ENCODE data around the gene SPOCK1. TPM values are rescaled to one million over a fixed set of nuclear protein-coding genes. Genes with fewer than 3 reads are reported as not detected.

The SPOCK1 gene
- polyA plus RNA-seq, 4 donors: 6.4 to 11.5 (median 10.0) TPM

DNA sequence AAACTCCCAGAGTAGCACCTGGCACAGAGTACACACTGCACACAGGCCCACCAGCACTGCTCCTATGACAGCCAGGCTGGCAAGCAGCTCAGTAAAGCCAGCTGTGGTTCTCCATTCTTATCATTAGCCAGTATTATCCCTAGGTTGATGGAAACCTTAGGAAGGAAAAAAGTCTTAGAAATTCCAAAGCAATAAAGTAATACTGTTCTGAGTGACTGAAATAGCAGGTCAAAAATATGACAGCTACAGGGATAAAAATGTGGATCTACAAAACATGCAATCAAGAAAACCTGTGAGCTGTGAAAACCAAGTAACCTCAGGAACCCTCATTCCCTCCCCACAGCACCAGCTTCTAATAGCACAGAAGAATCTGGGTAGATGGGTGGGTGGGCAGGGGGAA is 403.5 kb downstream of the SPOCK1 start:
- DNase-seq (ENCODE audit: low read depth in 4 of 4, low spot score in 2 of 4): no peak

DNA sequence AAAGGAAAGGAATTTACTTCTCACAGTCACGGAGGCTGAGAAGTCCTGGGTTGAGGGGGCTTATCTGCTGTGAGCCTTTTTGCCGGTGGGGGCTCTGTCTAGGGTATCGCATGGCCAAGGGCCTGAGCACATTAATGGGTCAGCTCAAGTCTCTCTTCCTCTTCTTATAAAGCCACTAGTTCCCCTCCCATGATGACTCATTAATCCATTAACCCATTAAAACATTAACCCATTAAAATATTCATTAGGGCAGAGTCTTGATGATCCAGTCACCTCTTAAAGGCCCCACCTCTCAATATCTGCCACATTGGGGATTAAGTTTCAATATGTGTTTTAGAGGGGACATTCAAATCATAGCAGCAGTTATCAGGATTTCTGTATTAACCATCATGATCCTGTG is 406.3 kb downstream of the SPOCK1 start:
- no peak for DNase-seq (ENCODE audit: low read depth in 4 of 4, low spot score in 2 of 4)

DNA sequence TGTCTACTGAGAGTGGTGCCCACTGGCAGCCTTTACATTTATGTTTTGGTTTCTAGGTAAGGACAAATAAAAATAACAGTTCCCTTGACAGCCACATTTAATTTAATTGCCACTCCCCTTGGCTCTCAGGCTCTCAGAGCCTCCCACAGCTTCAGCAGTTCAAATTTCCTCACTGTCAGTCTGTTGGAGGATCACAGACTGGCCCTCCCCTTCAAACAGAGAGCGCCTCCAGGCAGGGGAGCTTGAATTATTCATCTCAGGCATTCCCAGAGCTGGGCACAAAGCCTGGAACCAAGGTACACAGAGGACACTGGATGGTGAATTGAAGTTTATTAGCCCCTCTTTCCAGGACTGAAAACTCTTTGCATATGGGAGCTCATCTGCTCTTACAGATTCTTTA is 407.7 kb downstream of the SPOCK1 start:
- peak in 2 of 4 donors; percentile 36 to 59 for DNase-seq (ENCODE audit: low read depth in 4 of 4, low spot score in 2 of 4)

DNA sequence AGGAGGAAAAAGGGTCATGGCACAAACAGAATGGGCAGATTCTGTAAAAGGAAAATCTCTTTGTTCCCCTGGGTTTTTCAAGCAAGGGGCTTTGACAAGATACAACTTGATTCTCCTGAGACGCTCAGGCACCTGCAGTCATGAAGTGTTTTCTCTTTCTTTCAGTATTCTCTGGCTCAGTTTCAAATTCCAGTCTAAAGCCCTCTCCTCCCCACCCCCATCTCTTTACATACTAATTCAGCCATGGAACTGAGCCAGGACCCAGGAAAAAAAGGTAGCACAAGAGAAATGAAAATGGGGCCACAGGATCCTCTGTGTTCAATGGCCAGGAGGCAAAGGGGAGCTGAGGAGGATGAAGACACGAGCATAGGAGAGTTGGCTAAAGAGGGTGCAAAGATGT is 408.4 kb downstream of the SPOCK1 start:
- no peak for DNase-seq (ENCODE audit: low read depth in 4 of 4, low spot score in 2 of 4)

DNA sequence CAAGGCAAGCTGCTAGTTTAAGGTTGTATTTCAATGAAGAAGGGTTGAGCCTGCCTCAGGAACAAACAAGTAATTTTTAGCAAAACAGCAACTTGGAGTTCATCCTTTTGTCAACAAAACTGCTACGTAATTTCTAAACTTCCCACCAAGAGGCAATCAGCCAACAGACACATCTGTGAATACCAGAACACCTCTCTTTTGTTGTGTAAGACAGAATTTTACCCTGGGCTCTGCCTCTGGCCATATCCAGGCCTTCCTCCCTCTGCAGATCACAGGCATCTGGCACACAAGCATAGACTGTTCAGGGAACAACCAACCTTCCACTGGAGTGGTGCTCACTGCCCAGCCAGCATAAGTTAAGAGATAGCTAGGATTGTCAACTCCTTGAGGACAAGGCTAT is 409.0 kb downstream of the SPOCK1 start:
- no peak for DNase-seq (ENCODE audit: low read depth in 4 of 4, low spot score in 2 of 4)

DNA sequence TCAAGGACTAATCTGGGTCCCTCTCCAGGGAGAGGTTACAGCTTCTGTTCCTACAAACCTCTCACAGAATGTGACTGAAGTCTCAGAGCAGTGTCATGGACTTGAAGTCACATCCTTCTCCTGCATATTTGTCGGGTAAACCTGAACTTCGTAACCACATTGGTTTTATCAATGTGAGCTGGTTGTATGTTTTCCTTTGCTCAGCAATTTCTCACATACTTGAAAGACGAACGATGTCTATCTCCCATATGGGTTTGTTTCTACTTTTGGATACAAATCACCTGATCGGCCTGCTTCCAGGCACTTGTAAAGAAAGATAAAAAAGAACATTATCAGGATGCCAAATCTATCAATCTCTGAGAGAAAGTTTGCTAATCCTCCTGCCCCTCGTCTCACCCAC is 411.0 kb downstream of the SPOCK1 start:
- DNase-seq (ENCODE audit: low read depth in 4 of 4, low spot score in 2 of 4): no peak

DNA sequence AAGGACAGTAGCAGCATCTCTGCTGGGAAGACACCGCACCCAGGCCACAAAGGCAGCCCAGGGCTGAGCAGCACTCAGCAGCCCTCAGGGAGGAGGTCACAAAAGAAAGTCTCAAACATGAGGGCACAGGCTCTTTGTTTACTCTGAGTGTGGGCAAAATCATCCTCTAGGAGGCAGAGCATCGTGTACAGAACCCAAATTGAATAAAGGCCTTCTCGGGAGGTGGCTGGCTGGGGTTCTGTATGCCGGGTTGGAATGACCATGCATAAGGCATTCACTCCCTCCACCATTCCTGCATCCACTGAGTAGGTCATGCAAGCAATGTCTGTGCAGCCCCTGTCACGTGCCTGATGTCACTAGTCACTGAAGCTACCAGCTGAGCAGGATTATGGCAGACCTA is 412.8 kb downstream of the SPOCK1 start:
- DNase-seq (ENCODE audit: low read depth in 4 of 4, low spot score in 2 of 4): no peak

DNA sequence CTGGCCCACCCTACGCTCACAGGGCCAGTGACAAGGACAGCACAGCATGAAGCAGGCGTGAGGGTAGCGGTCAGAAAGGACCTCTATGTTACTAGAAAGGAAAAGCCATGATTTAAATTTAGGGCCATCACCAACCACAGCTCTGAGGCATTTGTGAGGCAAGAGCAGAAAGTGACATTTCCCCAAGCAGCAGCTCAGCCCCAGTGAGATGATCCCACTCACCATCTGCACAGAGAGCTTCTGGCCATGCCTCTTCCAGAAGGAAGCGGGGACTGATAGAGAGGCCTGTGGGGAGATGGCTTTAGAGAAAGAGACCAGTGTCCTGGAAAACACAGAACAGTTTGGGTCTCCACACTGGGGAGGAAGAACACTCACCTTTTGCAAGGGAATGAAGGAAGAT is 413.9 kb downstream of the SPOCK1 start:
- no peak for DNase-seq (ENCODE audit: low read depth in 4 of 4, low spot score in 2 of 4)

DNA sequence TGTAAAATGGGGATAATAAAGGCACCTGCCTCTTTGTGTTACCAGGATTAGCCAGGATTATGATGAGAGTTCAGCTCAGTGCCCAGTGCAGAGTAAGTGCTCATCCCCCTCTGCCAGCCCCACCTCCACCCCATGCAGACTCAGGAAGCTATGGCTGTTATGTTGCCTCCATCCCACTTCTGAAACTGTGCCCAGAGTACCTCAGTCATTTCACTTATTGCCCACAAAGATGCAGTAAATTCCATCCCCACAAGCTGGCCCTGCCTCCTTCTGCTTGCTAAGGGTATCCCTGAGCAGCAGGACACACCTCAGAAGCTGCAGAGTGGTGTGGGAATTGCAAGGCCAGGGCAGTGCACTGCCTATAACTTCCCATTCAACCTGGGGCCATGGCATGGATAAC is 415.1 kb downstream of the SPOCK1 start:
- no peak for DNase-seq (ENCODE audit: low read depth in 4 of 4, low spot score in 2 of 4)

DNA sequence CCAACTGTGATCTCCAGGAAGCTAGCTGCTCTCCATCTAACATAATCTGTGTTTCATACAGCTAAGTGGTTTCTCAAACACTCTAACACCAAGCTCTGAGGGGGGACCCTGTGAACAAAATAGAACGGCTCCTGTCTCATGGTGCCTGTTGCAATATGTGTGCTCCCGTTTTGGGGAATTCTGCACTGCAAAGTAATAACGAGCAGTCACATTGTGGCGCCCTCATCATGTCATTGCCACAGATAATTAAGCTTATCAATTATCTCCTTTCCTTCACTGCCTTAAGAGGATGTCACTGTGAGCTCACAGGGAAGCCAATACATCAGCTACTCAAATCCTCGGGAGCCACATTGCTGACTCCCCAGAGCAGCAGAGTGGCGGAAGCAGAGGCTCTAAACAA is 416.2 kb downstream of the SPOCK1 start:
- DNase-seq (ENCODE audit: low read depth in 4 of 4, low spot score in 2 of 4): no peak

DNA sequence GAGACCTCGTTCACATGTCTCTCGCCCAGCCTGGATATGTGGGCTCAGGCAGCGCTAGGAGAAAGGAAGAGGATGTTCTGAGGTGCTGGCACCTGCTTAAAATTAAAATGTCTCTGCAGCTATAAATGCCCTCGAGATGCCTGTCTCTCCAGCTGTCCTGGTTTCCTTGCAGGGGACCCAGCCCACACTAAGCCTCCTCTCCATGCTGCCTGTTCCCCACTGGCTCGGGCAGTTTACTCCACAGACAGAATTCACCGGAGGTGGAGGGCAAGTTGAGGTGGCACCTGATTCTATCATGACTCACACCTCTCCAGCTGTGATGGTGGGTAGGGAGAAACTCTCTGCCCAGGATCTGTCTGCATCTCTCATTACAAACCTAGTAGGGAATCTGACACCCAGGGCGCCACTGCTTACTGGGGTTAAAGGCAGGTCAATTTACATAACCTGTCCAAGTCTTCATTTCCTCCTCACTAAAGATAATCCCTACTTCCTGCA is 420.9 kb downstream of the SPOCK1 start:
- peak in 1 of 4 donors; percentile 17 for DNase-seq (ENCODE audit: low read depth in 4 of 4, low spot score in 2 of 4)

DNA sequence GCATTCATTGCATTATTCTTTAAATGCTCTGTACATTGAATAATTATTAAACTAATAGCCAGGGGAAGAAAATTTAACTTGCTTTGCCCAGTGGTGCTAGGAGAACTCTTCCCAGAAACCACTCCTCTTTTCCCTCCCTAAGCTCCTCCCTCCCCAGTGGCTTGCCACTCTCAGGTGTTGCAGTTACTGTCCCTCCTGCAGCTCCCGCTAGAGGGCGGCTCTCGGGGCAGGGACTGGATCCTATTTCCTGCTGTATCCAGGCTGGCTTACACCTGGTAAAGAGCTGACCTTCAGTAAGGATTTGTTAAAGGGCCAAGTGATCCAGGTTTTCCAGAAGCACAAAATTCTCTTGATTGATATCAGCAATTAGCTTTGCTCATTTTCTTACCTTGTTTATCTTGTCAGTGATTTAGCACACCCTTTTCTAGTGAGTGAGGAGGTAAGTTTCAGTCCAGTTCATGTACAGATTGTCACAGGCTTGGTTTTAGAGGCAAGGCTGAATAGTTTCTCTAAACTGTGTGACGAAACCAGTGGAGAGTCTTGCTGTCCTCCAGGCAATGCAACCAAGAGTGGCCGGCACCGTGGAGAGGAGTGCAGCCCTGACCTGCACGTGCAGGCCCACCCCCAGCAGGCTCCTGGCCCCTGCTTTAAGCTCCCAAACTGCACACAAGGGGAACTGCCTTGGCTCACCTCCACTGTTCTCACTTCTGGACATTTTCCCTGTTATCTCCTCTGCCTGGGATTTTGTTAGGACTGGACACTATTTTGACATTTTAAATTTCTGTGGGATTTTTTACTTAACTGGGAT is 423.8 kb downstream of the SPOCK1 start:
- DNase-seq (ENCODE audit: low read depth in 4 of 4, low spot score in 2 of 4): peak in 1 of 4 donors; percentile 65

DNA sequence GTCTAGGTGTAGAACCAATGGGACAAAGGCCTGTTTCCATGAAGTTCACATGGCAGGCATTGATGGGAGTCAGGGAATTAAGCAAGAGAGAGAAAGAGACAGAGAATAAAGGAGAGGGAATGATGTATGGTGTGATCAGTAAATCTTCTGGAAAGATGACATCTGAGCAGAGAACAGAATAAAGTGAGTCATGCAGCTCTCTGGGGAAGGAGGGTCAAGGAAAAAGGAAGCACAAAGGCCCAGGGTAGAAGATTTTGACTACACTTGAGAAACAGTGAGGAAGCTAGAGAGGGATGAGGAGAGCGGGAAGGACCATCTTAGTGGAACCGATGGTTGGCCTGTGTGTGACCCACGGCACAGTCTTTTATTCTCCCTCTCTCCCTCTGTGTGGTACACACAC is 425.9 kb downstream of the SPOCK1 start:
- DNase-seq (ENCODE audit: low read depth in 4 of 4, low spot score in 2 of 4): no peak

DNA sequence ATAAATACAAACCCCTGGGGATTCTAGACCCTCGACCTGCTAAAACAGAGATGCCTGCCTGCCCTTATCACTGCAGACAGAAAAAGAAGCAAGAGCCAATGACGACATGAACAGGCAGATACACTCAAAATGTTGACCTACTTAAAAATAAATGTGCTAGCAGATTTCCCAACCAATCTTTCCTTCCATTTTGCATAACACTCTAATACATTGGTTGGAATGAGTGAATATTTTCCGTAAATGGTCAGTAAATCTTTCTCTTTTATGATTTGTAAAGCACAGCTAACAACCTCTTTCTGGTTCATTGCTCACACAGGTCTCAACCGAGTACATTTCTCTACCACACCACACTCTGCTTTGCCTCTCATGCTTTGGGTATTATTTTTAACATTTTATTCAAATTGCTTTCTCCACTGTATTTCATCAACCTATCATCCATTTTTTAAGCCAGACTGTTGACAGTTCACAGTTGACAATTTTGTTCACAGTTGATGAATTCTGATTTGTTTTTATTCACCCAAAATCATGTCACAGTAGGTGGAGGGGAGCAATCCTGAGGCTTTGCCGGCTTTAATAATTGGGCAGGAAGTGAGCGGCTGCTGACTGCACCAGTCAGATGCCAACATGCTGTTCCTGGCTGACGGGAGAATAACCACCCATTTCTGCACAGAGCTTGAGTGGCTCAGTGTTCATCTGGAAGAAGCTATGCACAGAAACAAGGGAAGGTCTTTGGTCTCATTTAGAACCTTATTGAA is 426.6 kb downstream of the SPOCK1 start:
- no peak for DNase-seq (ENCODE audit: low read depth in 4 of 4, low spot score in 2 of 4)

DNA sequence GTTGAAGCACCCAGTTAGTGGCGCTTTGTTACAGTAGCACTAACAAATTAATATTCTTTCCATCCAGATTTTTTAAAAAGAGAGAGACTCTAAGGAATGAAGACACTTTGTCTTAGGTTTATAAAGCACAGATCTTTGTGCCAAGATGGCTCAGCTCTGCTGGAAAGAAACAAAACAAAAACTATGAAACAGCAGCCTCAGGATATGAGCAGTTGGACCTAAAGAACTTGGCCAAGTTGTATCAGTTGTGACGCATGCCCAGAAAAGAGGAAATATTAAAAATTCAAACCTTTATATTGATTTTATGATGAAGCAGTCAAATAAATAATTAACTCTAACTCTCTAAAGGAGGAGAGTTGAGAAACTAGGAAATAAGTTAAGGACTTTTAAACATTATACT is 427.2 kb downstream of the SPOCK1 start:
- DNase-seq (ENCODE audit: low read depth in 4 of 4, low spot score in 2 of 4): no peak

DNA sequence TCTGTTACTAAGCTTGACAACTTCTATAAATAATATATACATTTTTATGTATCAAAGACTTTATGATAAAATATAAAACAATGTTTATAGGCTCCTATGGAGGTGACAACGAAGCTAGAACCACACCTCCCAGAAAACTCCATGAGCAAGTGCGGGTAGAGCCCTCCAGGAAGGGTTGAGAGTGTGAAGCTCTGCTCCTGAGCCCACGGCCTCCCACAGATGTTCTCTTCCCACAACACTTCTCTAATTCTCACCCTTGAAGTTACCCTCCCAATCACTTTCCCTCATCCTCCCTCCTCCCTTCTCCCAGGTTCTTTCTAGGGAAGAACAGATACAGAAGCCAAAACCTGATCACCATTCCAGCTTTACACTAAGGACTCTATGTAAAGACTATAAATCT is 427.6 kb downstream of the SPOCK1 start:
- no peak for DNase-seq (ENCODE audit: low read depth in 4 of 4, low spot score in 2 of 4)

DNA sequence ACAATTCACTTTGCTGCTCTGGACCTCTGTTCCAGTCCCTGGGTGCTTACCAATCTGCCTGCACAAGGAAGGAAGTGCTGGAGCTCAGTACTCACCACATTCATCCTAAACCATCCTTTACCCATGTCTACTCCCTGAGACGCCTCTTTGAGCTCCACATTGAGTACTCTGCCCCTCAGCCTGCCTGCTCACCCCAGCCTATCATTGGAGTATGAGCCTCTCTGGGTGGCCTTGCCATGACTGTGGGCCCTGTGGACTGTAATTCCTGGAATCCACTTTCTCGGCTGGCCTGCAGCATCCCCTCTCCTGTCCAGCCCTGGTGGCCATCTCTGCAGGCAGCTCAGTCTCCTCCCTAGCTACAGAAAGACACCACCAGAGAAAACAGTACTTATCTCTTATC is 428.6 kb downstream of the SPOCK1 start:
- no peak for DNase-seq (ENCODE audit: low read depth in 4 of 4, low spot score in 2 of 4)

DNA sequence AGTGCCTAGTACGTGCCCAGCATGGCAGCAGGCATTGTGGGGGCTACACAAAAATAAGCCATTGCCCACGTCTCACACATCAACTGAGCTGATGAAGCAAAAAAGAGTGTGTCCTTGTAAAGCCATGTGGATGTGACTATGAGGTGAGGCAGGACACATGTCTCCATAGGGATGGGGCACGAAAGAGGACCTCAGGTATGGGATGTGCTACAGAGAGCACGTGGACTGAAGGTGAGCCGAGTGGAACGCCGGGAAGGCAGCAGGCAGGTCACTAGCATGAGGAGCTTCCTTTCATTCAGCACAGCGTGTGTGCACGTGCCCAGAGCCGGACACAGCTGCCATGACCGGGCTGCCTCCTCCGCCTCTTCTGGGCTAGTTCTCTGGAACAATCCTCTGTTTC is 429.8 kb downstream of the SPOCK1 start:
- DNase-seq (ENCODE audit: low read depth in 4 of 4, low spot score in 2 of 4): no peak

DNA sequence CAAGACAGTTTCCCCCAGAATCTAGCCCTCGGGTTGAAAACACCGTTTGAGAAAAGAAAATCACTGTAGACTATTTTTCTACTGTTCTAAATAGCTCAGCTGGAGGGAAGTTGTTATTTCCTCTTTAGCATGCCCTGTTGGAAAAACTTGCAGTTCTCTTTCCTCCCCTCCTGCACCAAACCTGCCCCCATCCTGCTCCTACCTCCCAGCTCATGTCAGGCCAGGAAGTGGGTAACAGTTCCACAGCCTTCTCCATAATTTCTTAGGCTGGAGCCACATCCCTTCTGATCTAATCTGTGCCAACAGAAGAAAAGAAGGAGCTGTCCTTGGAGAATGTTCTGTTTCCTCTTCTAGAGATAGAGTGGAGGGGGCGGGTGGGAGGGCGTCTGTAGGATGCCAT is 437.7 kb downstream of the SPOCK1 start:
- no peak for DNase-seq (ENCODE audit: low read depth in 4 of 4, low spot score in 2 of 4)

DNA sequence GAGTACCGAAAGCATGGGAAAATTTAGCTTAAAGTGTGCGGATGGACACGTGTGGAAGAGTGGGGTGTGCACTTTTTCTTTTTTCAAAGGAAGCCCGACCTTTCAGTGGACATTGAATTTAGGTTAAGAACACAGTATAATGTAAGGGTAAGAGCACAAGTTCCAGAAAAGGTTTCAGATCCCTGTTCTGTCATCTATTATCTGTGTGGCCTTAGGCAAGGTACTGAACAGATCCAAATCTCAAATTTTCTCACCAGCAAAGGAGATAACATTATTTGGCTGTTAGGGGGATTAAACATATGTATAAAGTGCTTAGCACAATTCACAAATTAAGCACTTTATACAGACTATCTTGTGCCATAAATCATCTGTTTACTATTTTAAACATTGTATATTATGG is 441.0 kb downstream of the SPOCK1 start:
- DNase-seq (ENCODE audit: low read depth in 4 of 4, low spot score in 2 of 4): no peak

DNA sequence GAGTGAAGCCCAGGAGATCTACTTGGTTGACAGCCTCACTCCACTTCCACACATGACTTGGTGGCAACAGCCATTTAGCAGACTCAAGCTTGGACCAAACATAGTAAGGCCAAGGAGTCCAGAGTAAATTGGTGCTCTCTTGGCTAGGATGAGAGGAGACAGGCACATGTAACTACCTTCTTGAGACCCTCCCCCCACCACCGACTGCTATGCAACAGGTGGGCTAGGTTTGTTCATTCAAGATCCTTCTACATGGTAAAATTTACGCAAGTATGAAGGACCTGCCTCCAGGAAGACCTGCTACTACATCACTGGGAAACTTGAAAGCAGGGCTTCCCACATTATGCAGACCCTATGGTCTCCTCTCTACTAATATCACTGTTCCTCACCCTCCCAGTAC is 442.4 kb downstream of the SPOCK1 start:
- no peak for DNase-seq (ENCODE audit: low read depth in 4 of 4, low spot score in 2 of 4)

DNA sequence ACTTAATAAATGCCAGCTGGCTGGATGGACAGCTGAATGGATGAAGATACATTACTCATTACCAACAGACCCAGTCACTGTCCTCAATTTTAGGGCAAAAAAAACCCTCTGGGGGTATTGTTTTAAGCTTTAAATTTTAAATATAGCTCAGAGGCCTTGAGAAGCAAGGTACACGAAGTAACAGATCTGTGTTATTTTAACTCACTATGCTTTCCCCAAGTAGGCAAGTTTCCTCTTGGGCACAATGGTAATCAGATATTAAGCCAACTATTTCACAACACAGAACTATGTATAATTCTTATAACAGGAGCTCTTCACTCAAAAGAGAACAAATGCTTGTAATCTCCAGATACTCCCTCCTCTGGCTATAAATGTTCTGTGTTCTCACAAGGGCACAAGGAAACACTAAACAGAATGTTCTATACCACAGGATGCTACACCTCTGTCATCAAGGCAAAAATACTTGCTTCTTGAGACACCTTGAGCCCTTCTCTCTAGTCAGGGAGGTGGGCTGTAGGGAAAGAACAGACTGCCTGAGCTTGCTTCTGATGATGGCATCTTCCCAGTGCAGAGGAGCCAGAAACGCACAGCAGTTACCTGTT is 443.8 kb downstream of the SPOCK1 start:
- DNase-seq (ENCODE audit: low read depth in 4 of 4, low spot score in 2 of 4): no peak

All from left renal cortex interstitium (tissue), 4 donors.